HepG2 (cell line): ENCODE results near the gene SENP6. TPM values are rescaled to one million over a fixed set of nuclear protein-coding genes. Genes with fewer than 3 reads are reported as not detected.

Experiments used
- CENPBD1 ChIP-seq: sonication (generic); formaldehyde crosslinking; IDR thresholded peaks from 2 replicates; pipeline ENCODE4 v1.8.0; 2022; ENCODE audit warnings: missing genetic modification reagents, low read depth, mild to moderate bottlenecking, borderline replicate concordance
- CREM ChIP-seq, 2 experiments: sonication (generic) in 1 of 2; formaldehyde crosslinking in 1 of 2; IDR thresholded peaks; 2 replicates each; pipeline versions ENCODE4 v1.4.0 to v1.6.1; 2016 to 2020; ENCODE audit warnings: antibody characterized with exemption in 1 of 2, mild to moderate bottlenecking in 1 of 2, missing genetic modification reagents in 1 of 2
- DR1 ChIP-seq: sonication (generic); formaldehyde crosslinking; IDR thresholded peaks from 2 replicates; pipeline ENCODE4 v1.8.0; 2021; ENCODE audit warnings: mild to moderate bottlenecking, missing genetic modification reagents, inconsistent platforms
- NCOR1 ChIP-seq: fragments of 200-600 bp; sonication (generic); IDR thresholded peaks from 2 replicates; pipeline ENCODE4 v1.7.0; 2017; ENCODE audit warnings: antibody characterized with exemption, low read length, borderline replicate concordance
- THAP7 ChIP-seq: sonication (generic); formaldehyde crosslinking; IDR thresholded peaks from 2 replicates; pipeline ENCODE4 v1.8.1; 2023; ENCODE audit warnings: mild to moderate bottlenecking, missing genetic modification reagents
- ZEB1 ChIP-seq: IDR thresholded peaks from 2 replicates; pipeline ENCODE4 v1.6.1; 2012; ENCODE audit warnings: mild to moderate bottlenecking, low read depth, inconsistent platforms; ENCODE audit not compliant: insufficient replicate concordance
- ZNF224 ChIP-seq: sonication (generic); formaldehyde crosslinking; IDR thresholded peaks from 2 replicates; pipeline ENCODE4 v1.5.0; 2020; ENCODE audit warnings: mild to moderate bottlenecking, missing genetic modification reagents
- ZNF263 ChIP-seq: sonication (generic); formaldehyde crosslinking; IDR thresholded peaks from 2 replicates; pipeline ENCODE4 v1.4.0; 2020; ENCODE audit warnings: missing genetic modification reagents
- ZNF382 ChIP-seq: sonication (generic); formaldehyde crosslinking; IDR thresholded peaks from 2 replicates; pipeline ENCODE4 v1.5.0; 2020; ENCODE audit warnings: missing genetic modification reagents, mild to moderate bottlenecking, borderline replicate concordance
- ZNF691 ChIP-seq: sonication (generic); formaldehyde crosslinking; IDR thresholded peaks from 2 replicates; pipeline ENCODE4 v1.4.0; 2020; ENCODE audit warnings: missing genetic modification reagents, low read depth, mild to moderate bottlenecking, borderline replicate concordance
- ZNF777 ChIP-seq: sonication (generic); formaldehyde crosslinking; IDR thresholded peaks from 2 replicates; pipeline ENCODE4 v1.4.0; 2020; ENCODE audit warnings: missing genetic modification reagents
- polyA plus RNA-seq, 8 experiments: library from polyadenylated mRNA; depleted of rRNA in 3 of 8; stranded (reverse) in 7 of 8; unstranded in 1 of 8; fragments of >200 nt; fragmentation: Illumina TruSeq in 4 of 8; extraction: Trizol in 4 of 8; gene quantifications; 2 replicates each; pipeline versions ENCODE4 v1.2.1 to v1.2.3, GENCODE V29; 2011 to 2016; ENCODE audit warnings: low read depth in 4 of 8, missing spikeins in 1 of 8, mixed read lengths in 1 of 8; ENCODE audit not compliant: insufficient read depth in 1 of 8
- total RNA-seq, 5 experiments: library from RNA; depleted of rRNA; stranded (reverse); fragments of >200 nt; fragmentation: Illumina TruSeq; extraction: Trizol; gene quantifications; 2 replicates each; pipeline ENCODE4 v1.2.3, GENCODE V29; 2016; ENCODE audit warnings: low read depth in 1 of 5
- TF ChIP-seq, protein P1 (sequence below): sonication (generic); formaldehyde crosslinking; IDR thresholded peaks from one replicate; pipeline ENCODE4 v1.5.1; 2020; ENCODE audit warnings: mild to moderate bottlenecking, missing genetic modification reagents; ENCODE audit errors: not compliant biosample characterization
- TF ChIP-seq, protein P2 (sequence below): fragments of 450-650 bp; IDR thresholded peaks from 2 replicates; pipeline ENCODE4 v1.6.1; 2017
- TF ChIP-seq, protein P3 (sequence below): sonication (generic); formaldehyde crosslinking; IDR thresholded peaks from 2 replicates; pipeline ENCODE4 v1.4.0; 2020; ENCODE audit warnings: missing genetic modification reagents

SENP6 gene
- total and polyA plus RNA-seq, 2 of the 13 experiments (the other 11 are each of a cell fraction or from before 2014, with no cell fraction given): 21.9 to 50.1 TPM

DNA sequence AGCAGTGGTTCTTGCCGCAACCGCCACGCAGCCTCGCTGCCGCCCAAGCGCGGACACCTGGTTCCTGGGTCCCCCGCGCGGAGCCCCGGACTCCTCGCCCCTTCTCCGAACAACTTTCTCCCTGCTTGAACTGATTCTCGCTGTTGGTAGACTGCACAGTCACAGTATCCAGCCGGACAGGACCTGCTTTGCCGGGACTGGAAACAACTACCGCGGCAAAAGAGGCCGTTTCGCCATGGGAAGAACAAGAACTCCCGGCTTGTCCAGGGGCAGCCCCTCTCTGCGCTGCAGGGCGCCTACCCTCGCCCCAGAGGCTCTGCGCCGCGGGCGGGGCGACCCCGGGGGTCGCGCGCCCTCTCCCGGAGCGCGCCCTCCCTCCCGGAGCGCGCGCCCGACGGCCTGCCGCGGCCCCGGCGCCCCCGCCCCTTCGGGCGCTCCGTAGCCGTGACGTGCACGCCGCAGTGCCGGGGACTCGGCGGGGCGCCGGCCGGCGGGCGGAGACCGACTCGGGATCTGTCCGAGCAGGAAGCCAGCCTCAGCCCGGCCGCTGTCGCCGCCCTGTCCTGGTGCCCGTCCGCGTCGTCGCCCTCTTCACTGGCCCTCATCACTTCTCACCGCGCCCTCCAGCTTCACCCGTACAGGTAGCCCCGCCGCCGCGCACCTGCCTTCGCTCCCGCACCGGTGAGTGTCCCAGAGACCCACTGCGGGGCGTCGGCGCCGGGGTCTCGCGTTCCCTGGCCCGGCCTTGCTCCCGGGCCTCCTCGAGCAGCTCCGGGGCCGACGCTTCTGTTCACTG lies 147.3 kb downstream of the SENP6 start, which contains the start of gene MYO6 (continued):
- TF ChIP-seq, protein P1, sequence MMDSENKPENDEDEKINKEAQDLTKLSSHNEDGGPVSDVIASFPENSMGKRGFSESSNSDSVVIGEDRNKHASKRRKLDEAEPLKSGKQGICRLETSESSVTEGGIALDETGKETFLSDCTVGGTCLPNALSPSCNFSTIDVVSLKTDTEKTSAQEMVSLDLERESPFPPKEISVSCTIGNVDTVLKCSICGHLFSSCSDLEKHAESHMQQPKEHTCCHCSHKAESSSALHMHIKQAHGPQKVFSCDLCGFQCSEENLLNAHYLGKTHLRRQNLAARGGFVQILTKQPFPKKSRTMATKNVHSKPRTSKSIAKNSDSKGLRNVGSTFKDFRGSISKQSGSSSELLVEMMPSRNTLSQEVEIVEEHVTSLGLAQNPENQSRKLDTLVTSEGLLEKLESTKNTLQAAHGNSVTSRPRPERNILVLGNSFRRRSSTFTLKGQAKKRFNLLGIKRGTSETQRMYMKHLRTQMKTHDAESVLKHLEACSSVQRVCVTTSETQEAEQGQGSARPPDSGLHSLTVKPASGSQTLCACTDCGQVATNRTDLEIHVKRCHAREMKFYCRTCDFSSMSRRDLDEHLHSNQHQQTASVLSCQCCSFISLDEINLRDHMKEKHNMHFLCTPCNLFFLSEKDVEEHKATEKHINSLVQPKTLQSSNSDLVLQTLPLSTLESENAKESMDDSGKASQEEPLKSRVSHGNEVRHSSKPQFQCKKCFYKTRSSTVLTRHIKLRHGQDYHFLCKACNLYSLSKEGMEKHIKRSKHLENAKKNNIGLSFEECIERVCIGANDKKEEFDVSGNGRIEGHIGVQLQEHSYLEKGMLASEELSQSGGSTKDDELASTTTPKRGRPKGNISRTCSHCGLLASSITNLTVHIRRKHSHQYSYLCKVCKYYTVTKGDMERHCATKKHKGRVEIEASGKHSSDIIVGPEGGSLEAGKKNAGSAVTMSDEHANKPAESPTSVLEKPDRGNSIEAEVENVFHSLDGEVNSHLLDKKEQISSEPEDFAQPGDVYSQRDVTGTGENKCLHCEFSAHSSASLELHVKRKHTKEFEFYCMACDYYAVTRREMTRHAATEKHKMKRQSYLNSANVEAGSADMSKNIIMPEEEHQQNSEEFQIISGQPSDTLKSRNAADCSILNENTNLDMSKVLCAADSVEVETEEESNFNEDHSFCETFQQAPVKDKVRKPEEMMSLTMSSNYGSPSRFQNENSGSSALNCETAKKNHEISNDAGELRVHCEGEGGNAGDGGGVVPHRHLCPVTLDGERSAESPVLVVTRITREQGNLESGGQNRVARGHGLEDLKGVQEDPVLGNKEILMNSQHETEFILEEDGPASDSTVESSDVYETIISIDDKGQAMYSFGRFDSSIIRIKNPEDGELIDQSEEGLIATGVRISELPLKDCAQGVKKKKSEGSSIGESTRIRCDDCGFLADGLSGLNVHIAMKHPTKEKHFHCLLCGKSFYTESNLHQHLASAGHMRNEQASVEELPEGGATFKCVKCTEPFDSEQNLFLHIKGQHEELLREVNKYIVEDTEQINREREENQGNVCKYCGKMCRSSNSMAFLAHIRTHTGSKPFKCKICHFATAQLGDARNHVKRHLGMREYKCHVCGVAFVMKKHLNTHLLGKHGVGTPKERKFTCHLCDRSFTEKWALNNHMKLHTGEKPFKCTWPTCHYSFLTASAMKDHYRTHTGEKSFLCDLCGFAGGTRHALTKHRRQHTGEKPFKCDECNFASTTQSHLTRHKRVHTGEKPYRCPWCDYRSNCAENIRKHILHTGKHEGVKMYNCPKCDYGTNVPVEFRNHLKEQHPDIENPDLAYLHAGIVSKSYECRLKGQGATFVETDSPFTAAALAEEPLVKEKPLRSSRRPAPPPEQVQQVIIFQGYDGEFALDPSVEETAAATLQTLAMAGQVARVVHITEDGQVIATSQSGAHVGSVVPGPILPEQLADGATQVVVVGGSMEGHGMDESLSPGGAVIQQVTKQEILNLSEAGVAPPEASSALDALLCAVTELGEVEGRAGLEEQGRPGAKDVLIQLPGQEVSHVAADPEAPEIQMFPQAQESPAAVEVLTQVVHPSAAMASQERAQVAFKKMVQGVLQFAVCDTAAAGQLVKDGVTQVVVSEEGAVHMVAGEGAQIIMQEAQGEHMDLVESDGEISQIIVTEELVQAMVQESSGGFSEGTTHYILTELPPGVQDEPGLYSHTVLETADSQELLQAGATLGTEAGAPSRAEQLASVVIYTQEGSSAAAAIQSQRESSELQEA (CRISPR knock-in tag): peak; percentile 46
- TF ChIP-seq ZNF263 (CRISPR knock-in tag): peak; percentile 22; the same call in 1 of the 2 replicates
- no peak for TF ChIP-seq NCOR1
- no peak for TF ChIP-seq CREM (IDR thresholded peaks at IDR 0.05)
- no peak for TF ChIP-seq CREM (CRISPR knock-in tag; IDR thresholded peaks at IDR 0.05)
- TF ChIP-seq THAP7: peak; percentile 29; the same call in 1 of the 2 replicates
- TF ChIP-seq ZNF691 (CRISPR knock-in tag): no peak
- TF ChIP-seq ZEB1: peak; percentile 73
- no peak for TF ChIP-seq DR1 (CRISPR knock-in tag)
- TF ChIP-seq, protein P2, sequence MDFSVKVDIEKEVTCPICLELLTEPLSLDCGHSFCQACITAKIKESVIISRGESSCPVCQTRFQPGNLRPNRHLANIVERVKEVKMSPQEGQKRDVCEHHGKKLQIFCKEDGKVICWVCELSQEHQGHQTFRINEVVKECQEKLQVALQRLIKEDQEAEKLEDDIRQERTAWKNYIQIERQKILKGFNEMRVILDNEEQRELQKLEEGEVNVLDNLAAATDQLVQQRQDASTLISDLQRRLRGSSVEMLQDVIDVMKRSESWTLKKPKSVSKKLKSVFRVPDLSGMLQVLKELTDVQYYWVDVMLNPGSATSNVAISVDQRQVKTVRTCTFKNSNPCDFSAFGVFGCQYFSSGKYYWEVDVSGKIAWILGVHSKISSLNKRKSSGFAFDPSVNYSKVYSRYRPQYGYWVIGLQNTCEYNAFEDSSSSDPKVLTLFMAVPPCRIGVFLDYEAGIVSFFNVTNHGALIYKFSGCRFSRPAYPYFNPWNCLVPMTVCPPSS: no peak
- TF ChIP-seq ZNF224: no peak
- TF ChIP-seq ZNF382: no peak
- TF ChIP-seq ZNF777 (CRISPR knock-in tag): peak; percentile 85
- TF ChIP-seq, protein P3, sequence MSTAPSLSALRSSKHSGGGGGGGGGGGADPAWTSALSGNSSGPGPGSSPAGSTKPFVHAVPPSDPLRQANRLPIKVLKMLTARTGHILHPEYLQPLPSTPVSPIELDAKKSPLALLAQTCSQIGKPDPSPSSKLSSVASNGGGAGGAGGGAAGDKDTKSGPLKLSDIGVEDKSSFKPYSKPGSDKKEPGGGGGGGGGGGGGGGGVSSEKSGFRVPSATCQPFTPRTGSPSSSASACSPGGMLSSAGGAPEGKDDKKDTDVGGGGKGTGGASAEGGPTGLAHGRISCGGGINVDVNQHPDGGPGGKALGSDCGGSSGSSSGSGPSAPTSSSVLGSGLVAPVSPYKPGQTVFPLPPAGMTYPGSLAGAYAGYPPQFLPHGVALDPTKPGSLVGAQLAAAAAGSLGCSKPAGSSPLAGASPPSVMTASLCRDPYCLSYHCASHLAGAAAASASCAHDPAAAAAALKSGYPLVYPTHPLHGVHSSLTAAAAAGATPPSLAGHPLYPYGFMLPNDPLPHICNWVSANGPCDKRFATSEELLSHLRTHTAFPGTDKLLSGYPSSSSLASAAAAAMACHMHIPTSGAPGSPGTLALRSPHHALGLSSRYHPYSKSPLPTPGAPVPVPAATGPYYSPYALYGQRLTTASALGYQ (CRISPR knock-in tag): no peak; the same call in 1 of the 2 replicates
- TF ChIP-seq CENPBD1: no peak; the same call in 1 of the 2 replicates
